NCI-H774 (cell line): ENCODE measurements around the gene SPI1.

Source experiments
- DNase-seq: peaks from one replicate; lab custom pipeline; 2025; lab: John Stamatoyannopoulos, UW

Gene SPI1

GRCh38 chr11:47388697-47389576 lies 10.6 kb upstream of the SPI1 start:
- no peak for DNase-seq

- no peak for DNase-seq
Observed at GRCh38 chr11:47387944-47388696, 9.8 kb upstream of the SPI1 start.

GRCh38 chr11:47384498-47384897 lies 6.2 kb upstream of the SPI1 start:
- DNase-seq: no peak

- DNase-seq: no peak
Observed at GRCh38 chr11:47383071-47383470, 4.7 kb upstream of the SPI1 start.

GRCh38 chr11:47380078-47380477 lies 1.7 kb upstream of the SPI1 start:
- no peak for DNase-seq

- no peak for DNase-seq
Observed at GRCh38 chr11:47379317-47379716, 970 bp upstream of the SPI1 start.

- DNase-seq: no peak
Observed at GRCh38 chr11:47378836-47379170, 456 bp upstream of the SPI1 start.

GRCh38 chr11:47377571-47378009 lies 757 bp downstream of the SPI1 start:
- DNase-seq: no peak

GRCh38 chr11:47376525-47377371 lies 1.6 kb downstream of the SPI1 start:
- no peak for DNase-seq

GRCh38 chr11:47376107-47376524 lies 2.2 kb downstream of the SPI1 start:
- DNase-seq: no peak

- no peak for DNase-seq
Observed at GRCh38 chr11:47375546-47376085, 2.7 kb downstream of the SPI1 start.

- no peak for DNase-seq
Observed at GRCh38 chr11:47375020-47375419, 3.3 kb downstream of the SPI1 start.

- DNase-seq: no peak
Observed at GRCh38 chr11:47374720-47375019, 3.7 kb downstream of the SPI1 start.

GRCh38 chr11:47373876-47374719 lies 4.2 kb downstream of the SPI1 start:
- peak; percentile 59 for DNase-seq

- DNase-seq: no peak
Observed at GRCh38 chr11:47372422-47372821, 5.9 kb downstream of the SPI1 start.

GRCh38 chr11:47369676-47370075 lies 8.7 kb downstream of the SPI1 start:
- no peak for DNase-seq

- no peak for DNase-seq
Observed at GRCh38 chr11:47366020-47366490, 12.3 kb downstream of the SPI1 start.

GRCh38 chr11:47361419-47361818 lies 16.9 kb downstream of the SPI1 start:
- DNase-seq: no peak

GRCh38 chr11:47360341-47360740 lies 18.0 kb downstream of the SPI1 start:
- no peak for DNase-seq

- no peak for DNase-seq
Observed at GRCh38 chr11:47359586-47359985, 18.8 kb downstream of the SPI1 start.

GRCh38 chr11:47359162-47359561 lies 19.2 kb downstream of the SPI1 start:
- DNase-seq: no peak
